Ureter (tissue), 1 donor: ENCODE results near the gene ZBTB25. TPM values are rescaled to one million over a fixed set of nuclear protein-coding genes. Genes with fewer than 3 reads are reported as not detected.

Experiments
- DNase-seq: peaks from one replicate; pipeline ENCODE4 v3.0.0-alpha.2; 2020; ENCODE audit warnings: low spot score
- total RNA-seq: library from RNA; stranded (reverse); gene quantifications from one replicate; pipeline ENCODE4 v1.2.4, GENCODE V29; 2023
- donor health status: DM: yes; HTN: yes; CAD: no.

Gene ZBTB25
- total RNA-seq, 1 donor from 2014 or later = 23.8 TPM

DNA sequence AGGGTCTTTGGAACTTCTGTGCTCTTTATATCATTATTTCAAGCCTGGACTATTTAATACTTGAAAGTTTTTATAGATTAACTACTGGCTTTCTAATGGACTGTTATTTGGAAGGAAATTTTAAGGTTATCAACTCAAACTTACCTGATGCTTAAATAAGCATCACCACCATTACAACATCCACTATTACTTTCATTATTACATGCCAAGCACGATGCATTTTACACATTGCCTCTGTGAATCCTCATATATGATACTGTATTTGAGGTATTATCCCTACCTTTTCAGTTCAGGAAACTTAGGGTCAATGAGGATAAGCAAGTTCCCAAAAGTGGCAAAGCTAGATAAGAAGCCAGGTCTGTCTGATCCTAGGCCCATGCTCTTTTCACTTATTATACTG is 13.3 kb upstream of the ZBTB25 start:
- no peak for DNase-seq

DNA sequence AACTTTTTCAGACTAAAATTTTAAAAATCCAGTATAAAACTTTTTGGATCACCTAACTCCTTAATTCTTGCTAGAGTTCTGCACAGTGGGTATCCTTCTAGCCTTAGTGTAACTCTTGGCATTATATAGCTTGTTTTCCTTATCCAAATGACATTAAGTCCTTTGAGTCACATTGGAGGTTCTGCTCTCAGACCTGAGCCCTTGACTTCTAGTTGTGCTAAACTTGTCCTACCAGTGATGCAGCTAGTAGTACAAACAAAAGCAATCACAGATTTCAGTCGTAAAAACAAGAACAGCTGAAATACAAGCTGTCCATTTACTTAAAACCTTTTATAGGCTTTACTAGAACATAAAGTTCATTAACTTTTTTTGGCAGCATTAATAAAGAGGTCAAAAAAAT is 11.4 kb upstream of the ZBTB25 start:
- no peak for DNase-seq

DNA sequence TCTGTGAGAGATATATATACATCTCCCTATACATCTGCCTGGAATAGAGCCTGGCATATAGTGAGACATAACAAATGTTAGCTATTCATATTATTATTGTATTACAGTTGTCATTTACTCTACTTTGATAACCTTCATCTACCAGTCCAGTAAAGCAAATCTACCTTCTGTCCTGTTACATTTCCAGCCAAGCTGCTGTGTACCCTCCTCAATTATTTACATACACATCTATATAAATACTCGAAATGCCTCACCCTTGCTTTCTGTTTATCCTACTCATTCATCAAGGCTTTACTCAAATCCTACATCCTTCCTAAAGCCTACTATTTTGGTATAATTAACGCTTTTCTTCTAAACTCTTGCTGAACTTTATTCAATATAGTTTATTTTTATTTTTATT is 9.6 kb upstream of the ZBTB25 start:
- DNase-seq = no peak

DNA sequence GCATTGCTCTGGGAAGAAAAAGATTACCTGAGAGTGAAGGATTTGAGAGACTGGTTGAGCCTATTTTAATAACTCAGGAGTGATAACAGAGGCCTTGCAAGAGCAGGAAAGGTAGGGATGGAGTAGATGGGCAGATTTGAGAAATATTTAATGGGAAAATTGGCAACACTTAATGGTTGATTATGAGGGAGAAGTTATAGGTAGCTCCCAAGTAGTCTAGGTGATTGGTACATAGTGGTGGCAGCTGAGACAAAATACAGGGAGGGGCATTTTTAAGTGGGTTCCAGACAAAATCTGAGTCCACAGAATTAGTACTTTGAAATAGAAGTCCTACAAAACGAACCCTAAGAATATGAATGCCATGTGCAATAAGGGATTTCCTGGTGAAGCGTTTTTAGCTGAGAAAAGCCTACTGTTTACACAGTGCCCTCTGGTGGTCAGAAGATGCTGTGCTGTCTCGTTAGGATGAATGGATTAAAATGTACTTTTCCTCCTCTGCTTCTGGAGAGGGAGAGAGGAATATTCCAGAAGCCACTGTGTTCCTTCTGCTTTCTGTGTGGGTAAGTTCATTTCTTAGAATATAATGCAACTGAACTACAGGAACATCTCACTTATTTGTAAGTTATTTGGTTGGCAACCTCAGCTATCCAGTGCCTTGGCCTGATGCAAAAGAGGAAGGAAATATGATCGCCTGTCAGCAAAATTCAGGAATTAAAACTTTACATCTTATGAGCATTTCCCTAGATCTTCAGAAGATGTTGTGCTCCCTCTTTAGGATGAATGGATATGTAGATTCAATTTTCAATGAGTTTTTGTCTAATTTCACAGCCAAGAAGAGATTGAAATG is 7.4 kb upstream of the ZBTB25 start:
- DNase-seq = peak; percentile 70

DNA sequence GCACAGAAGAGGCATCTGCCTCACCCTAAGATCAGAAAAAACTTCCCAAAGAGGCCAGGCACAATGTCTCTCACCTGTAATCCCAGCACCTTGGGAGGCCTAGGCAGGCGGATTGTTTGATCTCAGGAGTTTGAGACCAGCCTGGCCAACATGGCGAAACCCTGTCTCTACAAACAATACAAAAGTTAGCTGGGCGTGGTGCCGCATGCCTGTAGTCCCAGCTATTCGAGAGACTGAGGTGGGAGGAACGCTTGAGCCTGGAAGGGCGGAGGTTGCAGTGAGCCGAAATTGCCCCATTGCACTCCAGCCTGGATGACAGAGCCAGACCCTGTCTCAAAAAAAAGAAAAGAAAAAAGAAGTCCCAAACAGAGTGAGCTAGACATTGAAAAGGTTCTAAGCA is 5.4 kb upstream of the ZBTB25 start:
- no peak for DNase-seq

DNA sequence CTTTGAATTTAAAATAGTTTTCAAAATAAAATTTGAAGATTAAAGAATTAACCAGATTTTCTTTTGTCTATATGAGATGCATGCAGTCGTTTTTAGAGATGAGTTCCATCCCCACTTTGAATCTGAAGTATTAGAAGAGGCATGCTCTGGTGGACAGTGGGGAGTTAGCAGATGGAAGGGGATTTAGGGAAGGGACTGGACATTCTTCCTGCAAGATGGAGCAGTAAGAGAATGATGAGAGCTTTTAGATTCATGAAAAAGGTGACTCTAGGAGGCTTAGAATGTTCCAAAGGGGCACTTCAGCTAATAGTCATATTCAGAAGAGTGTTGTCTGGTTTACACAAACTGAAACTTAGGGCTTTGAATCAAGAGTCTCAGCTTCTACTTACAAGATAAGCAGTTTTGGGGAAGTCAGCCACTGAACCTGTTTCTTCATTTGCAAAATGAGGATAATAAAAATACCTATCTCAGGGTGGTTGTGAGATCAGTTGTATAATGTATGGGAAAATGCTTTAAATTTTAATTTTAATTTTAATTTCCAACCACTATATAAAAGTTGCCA is 4.7 kb upstream of the ZBTB25 start:
- no peak for DNase-seq

DNA sequence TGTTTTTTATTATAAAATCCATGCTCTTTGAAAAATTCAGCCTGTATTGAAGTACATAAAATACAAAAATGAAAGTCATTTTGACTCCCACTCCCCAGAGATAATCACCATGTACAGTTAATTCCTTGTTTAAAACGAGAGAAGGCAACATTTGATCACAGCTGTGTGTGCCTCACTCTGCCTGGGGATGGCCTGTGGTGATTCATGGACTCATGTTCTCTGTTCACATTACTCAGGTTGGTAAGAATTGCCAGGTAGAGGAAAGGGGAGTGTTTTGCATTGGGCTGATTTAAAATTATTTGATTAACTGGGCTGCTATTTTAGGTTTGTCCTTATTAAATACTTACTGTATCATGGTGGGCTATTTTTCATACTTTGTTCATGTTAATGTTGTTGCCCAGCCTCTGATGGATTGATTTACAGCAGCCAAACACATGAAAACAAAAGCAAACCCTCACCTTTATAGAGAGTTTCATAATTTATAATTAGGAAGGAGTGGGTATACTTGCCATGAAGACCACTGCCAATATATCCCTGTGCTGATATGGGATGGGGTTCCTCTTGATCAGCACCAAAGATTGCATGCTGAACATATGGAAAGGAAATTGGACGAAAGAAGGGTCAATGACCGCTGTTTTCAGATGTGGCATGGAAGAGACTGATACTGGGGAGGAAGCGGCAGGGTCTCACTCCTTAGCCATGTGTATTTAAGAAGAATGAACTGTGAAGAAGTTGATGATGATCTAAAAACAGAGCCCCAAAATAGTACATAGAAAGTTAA is 3.9 kb upstream of the ZBTB25 start:
- DNase-seq = no peak

DNA sequence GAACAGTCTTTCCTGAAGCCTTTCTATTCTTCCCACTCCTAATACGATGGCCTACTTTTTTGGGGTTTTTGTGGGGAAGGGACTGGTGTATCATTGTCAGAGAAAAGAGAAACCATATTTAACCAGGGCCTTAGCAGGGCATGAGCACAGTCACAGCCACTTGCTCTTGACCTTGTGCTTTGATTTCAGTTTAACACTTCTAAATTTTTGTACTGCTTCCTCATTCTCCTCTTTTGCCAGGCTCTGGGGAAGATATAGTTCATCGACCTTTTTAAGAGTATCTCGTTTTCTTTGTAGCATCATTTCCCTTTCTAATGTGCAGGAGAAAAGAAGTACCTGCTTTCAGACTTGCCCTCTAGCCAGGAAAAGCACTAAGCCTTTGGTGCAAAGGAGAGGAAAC is 3.1 kb upstream of the ZBTB25 start:
- no peak for DNase-seq

DNA sequence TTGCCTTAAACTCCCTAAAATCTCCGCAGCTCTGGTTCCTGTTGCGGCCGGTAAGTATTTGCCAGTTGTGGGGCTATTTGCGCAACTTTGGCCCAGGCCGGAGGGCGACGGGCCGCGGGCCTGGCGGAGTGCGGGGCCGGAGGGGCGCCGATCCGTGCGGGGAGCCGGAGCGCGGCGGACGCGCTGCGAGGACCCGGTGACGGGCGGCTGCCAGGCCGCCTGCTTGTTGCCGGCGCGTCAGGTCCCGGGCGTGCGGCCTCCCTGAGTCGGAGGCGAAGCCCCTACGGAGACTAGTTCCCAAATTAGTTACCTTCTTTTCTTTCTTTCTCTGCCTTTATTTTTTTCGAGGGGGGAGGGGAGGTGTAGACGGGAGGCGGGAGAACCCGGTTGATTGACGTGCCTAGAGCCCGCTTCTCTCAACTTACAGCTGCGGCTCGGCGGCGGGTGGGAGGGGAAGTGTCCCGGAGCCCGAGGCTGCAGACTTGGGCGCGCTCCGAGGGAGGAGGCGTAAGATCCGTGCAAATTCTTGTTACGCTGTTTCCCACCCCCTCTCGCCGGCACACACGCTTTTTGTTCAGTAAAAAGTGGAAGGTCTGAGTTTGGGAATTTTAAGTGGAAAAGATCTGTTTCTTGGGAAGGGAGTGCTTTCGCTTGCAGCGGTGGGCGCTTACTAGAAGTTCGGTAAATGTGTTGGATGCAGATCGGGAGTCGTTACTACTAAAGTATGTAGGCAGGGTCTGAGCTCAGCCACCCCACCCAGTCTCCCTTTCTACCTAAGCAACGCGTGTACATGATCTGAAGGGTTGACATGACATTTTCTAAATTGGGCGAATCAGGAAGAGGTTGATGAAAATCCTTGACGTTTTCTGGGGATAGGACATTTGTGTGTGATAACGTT is 1.5 kb upstream of the ZBTB25 start:
- DNase-seq = peak; percentile 92

DNA sequence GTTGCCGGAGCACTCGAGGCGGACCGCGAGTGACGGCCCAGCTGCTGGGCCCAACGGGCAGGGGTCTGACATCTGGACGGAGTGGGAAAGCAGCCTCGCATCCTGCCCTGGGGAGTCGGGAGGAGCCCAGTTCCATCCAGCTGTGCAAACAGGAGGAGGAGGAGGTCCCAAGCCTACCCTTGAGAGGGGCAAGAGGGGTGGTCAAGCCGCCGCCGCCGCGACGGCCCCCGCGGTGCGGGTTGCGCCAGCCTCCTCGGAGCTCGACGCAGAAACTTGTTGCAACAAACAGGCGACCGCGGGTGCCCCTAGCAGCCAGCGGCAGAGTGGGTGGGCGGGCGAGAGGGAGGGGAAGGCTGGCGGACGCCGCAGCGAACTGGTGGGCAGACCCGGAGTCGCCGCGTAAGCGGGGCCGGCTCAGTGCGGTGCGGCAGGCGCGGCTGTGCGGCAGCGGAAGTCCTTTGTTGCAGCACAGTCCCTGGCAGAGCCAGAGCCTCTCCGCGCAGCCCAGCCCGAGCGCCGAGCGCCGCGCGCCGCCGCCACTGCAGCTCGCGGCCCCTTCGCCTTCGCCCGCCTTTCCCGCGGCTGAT is 765 bp upstream of the ZBTB25 start, which contains the start of gene ZBTB1:
Gene ZBTB1, plus strand, starts transcription at position 461 of the 587 bp plus-strand sequence. CDS start 16,735 bp downstream, outside the sequence.
- DNase-seq = peak; percentile 87

DNA sequence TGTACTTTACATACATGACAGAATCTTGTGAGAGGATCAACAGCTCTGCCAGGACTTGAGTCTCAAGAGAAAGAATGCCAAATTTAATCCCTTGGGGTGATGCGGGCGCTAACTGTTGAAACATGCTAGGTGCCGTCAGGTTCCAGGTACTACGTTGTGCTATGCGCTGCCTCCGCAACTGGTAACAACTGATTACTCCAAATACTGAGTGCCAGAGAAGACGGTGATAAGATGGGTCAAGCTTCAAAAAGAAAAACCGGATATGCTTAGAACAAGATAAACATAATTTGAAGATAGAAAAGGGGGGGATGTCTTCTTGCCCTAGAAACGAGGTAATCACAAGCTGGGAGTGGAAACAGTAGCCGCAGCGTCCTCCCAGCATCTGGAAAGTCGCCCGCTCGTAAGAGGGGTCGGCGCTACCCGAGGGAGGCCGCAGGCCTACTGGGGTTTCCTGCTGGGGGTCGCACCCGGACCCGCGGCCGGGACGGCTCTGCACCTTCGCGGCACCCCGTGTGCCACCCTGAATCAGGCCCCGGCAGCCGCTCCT is 678 bp downstream of the ZBTB25 start:
- DNase-seq = no peak

DNA sequence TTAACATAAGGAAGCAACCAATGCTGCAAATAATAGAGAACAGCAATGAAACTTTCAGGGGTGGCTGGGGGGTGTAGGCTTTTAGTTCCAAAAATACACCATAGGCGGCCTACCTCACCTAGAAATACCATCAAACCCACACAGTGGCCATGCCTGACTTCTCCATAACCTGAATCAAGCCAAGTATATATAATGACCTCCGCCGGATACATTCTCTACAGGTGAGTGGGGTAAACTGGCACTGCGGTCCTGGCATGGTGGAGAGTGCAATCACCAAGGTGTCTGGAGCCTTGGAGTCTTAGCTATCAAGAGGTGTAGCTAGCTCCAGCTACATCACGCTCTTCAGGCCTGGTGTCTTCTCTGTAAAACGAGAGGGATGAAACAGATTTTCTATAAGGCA is 1.2 kb downstream of the ZBTB25 start:
- no peak for DNase-seq

DNA sequence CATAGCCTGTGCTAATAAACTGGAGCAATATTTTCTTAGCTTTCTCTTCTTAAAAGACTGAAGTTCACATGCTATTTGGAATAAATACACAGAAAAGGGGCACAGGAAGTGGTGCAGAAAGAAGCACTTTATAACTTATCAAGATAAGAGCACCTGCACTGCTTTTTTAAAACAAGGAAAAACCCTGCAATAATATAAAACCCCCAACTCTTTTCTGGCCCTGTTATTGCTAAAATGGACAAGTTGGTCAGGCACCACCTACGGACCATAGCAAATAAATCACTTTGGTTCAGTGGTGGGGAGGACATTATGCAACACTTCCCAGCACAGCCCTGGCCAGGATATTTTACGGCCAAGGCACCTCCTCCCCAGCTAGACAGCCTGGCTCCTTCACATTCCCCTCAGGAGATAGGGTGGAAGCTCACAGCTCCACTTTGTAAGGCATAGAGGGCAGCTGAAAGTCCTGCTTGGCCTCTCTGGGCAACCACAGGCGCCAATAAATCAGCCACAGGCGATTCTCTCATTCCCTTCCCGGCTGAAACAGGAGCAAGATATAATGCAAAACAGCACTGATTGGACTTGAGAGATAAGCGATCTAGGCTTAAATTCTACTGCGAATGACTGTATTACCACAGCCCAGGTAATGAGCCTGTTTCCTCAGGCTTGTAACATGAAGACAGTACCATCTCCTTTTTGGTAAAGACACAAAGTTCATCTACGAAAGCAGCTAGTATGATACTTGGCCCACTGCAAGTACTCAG is 2.0 kb downstream of the ZBTB25 start:
- DNase-seq = peak; percentile 68

DNA sequence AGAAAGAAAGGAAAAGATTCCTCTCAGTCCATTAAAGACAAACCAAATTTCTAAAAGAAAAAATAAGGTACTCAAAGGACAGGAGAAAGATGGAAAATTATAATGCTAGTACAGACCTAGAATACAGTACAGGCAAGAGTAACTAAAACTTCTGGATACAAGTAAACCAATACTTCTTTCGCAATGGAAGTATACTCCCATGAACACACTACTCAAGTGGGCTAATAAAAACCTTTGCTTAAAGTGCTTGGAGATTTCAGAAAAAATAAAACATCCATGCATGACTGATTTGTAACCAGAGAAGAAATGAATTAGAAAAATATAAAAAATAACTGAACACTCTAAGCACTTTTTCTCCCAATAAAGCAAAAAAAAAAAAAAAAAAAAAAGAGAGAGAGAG is 3.5 kb downstream of the ZBTB25 start:
- DNase-seq = no peak

DNA sequence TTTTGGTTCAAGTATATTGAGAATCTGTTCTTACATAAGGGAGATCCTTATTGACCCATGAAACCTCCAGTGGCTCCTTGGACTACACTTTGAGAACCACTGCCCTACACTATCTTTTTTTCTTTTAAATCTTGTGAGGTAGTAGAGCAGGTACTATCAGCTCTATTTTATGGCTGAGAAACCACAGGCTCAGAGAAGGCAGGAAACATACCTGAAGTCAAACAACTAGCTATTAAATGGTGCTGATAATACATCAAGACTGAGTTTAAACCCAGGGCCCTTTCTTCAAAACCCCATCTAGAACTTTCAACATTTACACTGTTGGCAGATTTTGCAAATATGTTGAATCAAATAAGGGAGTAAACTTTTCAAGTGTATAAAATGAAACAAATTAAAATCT is 6.9 kb downstream of the ZBTB25 start:
- no peak for DNase-seq

DNA sequence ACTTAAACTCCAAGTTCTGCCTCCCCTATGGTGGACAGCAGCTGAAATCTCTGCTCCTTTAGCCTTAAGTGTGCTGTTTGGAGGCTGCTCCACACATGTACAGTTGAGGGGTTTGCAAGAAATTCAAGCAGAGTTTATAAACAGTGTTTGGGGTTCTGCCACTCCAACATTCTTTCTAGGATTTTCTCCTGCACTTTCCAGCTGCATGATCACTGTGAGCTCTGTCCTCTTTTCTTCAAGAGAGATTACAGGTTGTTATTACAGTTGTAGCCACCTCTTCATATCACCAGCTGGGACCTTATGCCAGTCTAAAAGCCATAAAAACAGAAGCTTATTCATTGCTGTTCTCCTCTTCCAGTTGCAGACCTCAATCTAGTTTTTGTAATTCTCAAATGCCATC is 8.4 kb downstream of the ZBTB25 start:
- no peak for DNase-seq

DNA sequence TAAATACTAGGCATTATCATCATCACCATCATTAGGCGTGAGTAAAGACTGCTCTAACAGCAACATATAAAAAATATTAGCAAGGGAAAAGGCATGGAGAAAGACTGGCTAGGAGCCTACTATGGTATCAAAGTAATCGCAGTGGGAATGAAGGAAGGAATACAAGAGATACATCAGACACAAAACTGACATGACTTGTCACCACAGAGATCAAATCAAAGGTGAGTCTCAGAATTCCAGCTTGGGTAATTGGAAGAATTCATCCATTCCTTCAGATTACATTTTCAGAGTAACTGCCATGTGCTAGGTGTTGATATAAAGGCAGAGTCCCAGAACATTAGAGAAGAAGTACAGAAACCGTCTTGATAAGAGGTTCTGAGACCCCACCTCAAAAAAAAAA is 10.2 kb downstream of the ZBTB25 start:
- DNase-seq = no peak

DNA sequence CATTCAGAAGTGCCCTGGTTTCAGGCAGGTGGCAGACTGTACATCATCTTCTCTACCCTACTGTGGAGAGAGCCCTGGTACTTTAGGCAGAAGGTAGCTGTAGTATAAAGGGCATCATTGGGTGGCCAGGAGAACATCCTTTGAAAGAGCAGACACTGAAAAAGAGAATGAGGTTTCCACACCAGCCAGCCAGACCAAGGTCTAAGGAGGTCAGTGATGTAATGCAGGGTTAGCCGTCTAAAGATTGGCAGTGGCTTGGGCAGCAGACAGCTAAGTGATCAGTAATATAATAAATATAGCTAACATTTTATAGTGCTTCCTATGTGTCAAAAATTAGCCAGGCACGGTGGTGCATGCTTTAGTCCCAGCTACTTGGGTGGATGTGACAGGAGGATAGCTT is 12.0 kb downstream of the ZBTB25 start:
- DNase-seq = no peak

DNA sequence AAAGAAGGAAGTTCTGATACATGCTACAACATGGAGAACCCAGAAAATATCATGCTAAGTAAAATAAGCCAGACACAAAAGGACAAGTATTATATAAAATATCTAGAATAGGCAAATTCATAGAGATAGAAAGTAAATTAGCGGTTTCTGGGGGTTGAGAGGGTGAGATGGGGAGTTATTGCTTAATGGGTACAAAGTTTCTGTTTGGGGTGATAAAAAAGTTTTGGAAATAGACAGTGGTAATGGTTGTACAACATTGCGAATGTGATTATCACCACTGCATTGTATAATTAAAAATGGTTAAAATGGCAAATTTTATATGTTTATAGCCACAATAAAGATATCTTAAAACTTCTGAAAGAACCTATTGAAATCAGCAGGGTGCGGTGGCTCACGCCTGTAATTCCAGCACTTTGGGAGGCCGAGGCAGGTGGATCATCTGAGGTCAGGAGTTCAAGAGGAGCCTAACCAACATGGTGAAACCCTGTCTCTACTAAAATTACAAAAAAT is 15.0 kb downstream of the ZBTB25 start:
- DNase-seq = no peak

DNA sequence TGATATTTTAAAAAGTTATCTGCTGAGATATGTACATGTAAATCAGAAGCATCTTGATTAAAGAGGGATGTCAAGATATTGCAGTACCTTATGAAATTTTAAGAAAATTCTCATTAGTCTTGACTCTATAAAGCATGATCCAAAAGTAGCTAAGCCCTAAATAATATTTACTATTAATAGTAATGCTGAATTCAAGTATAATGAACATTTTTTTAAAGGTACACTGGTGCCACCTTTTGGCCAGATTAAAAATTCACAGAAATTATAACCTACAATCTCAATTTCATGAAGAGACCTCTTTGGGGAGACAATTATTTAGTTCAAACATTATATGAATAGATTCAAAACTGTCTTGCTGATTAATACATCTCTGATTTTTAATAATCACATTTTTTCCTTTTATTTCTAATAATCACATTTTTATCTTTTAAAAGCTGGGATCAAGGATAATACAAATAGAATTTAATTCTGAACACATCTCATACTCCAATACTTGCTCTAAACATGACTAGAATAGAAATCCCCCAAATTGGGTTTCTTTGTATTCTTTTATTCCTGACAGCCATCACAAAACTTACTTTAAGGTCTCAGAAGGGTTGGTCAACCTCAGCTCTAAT is 24.9 kb downstream of the ZBTB25 start:
- DNase-seq = no peak
